ENCODE measurements around the gene DAND5. TPM values are rescaled to one million over a fixed set of nuclear protein-coding genes. Genes with fewer than 3 reads are reported as not detected.
A peak's percentile ranks its signal among the peaks of the same experiment; 100 is the strongest.

Gene DAND5
- total and polyA plus RNA-seq, 2 of the 13 experiments (the other 11 are each of a cell fraction or from before 2014, with no cell fraction given): 0.04 TPM; not detected in 1

DNA sequence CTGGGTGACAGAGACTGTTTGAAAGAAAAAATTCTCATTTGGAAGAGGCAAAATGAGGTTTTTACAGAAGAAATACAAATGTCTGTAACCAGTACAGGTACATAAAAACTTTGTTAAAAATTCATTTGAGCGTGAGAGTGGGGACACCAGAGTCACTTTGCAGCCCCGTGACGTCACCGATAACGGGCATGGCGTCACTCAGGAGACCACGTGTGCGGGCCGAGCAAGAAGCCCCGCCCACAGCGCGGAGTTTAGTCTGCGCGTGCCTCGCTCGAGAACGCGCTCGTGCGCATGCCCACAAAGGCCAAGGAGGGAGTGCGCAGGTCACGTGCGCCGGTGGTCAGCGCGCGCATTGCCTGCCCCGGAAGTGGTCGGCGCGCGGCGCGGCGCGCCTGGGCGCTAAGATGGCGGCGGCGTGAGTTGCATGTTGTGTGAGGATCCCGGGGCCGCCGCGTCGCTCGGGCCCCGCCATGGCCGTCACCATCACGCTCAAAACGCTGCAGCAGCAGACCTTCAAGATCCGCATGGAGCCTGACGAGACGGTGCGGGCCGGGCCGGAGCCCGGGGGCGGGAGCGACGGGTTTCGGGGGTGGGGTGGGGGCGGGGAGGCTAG, 23.8 kb upstream of the DAND5 start, which contains the start of gene RAD23A (continued):
- TF ChIP-seq, protein P1, sequence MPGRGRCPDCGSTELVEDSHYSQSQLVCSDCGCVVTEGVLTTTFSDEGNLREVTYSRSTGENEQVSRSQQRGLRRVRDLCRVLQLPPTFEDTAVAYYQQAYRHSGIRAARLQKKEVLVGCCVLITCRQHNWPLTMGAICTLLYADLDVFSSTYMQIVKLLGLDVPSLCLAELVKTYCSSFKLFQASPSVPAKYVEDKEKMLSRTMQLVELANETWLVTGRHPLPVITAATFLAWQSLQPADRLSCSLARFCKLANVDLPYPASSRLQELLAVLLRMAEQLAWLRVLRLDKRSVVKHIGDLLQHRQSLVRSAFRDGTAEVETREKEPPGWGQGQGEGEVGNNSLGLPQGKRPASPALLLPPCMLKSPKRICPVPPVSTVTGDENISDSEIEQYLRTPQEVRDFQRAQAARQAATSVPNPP (CRISPR knock-in tag; IDR thresholded peaks at IDR 0.05): no peak
- TF ChIP-seq NR2F1 (CRISPR knock-in tag; IDR thresholded peaks at IDR 0.05) (0 out of 4 replicates have a peak, but pooled peaks of 1 of the 2 experiments have one; percentile 45), ZNF605 (CRISPR knock-in tag; IDR thresholded peaks at IDR 0.05) (peak; percentile 71; the same call in 1 of the 2 replicates), CENPT (CRISPR knock-in tag; IDR thresholded peaks at IDR 0.05; ENCODE audit: low read depth) (no peak), THAP8 (CRISPR knock-in tag; IDR thresholded peaks at IDR 0.05; ENCODE audit: borderline replicate concordance) (no peak), PAX8 (CRISPR knock-in tag; IDR thresholded peaks at IDR 0.05; ENCODE audit: borderline replicate concordance) (0 out of 2 replicates have a peak, but pooled peaks have one; percentile 38), SP4 (CRISPR knock-in tag; IDR thresholded peaks at IDR 0.05) (peak; percentile 91), SIN3A (IDR thresholded peaks at IDR 0.05; ENCODE audit: borderline replicate concordance, low read depth, low read length) (peak; percentile 65; the same call in 1 of the 2 replicates), NR2C2 (CRISPR knock-in tag; IDR thresholded peaks at IDR 0.05; ENCODE audit: borderline replicate concordance) (peak; percentile 99), ZNF776 (CRISPR knock-in tag; IDR thresholded peaks at IDR 0.05) (peak; percentile 49; the same call in 1 of the 2 replicates), TRIM24 (CRISPR knock-in tag; IDR thresholded peaks at IDR 0.05) (no peak), PRDM10 (CRISPR knock-in tag; IDR thresholded peaks at IDR 0.05; ENCODE audit: low read depth) (no peak), MIER3 (CRISPR knock-in tag; IDR thresholded peaks at IDR 0.05; ENCODE audit: borderline replicate concordance) (peak; percentile 74; the same call in 1 of the 2 replicates), ZNF749 (CRISPR knock-in tag; IDR thresholded peaks at IDR 0.05; ENCODE audit: borderline replicate concordance) (no peak), ERF (CRISPR knock-in tag; IDR thresholded peaks at IDR 0.05) (peak; percentile 85; the same call in 1 of the 2 replicates), RBM39 (IDR thresholded peaks at IDR 0.05; ENCODE audit: low read depth, low read length, poor library complexity, severe bottlenecking) (peak; percentile 68), FOXO1 (CRISPR knock-in tag; IDR thresholded peaks at IDR 0.05) (peak; percentile 49; the same call in 1 of the 2 replicates), CREB1 (IDR thresholded peaks at IDR 0.05) (peak; percentile 100), CREB1 (CRISPR knock-in tag; IDR thresholded peaks at IDR 0.05) (peak; percentile 96), NRL (CRISPR knock-in tag; IDR thresholded peaks at IDR 0.05; ENCODE audit: borderline replicate concordance) (no peak; the same call in 1 of the 2 replicates)
- TF ChIP-seq, protein P2, sequence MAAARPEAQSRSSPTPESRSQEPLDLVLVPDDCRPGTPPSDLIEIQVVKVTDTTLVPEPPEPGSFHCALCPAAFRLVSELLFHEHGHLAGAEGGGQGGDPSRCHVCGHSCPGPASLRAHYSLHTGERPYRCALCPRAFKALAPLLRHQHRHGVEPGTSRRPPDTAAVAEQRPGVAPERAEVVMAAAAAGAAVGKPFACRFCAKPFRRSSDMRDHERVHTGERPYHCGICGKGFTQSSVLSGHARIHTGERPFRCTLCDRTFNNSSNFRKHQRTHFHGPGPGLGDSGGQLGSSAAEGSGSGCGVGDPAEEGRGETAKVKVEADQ (CRISPR knock-in tag; IDR thresholded peaks at IDR 0.05; ENCODE audit: borderline replicate concordance): peak; percentile 89
- TF ChIP-seq, protein P3, sequence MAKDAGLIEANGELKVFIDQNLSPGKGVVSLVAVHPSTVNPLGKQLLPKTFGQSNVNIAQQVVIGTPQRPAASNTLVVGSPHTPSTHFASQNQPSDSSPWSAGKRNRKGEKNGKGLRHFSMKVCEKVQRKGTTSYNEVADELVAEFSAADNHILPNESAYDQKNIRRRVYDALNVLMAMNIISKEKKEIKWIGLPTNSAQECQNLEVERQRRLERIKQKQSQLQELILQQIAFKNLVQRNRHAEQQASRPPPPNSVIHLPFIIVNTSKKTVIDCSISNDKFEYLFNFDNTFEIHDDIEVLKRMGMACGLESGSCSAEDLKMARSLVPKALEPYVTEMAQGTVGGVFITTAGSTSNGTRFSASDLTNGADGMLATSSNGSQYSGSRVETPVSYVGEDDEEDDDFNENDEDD (CRISPR knock-in tag; IDR thresholded peaks at IDR 0.05; ENCODE audit: borderline replicate concordance): peak; percentile 95

Data from HepG2 (cell line).